HepG2 (cell line): ENCODE data around the gene MTREX. TPM values are rescaled to one million over a fixed set of nuclear protein-coding genes. Genes with fewer than 3 reads are reported as not detected.

Source experiments
- ATAC-seq: fragments of 200-7000 bp; cut with Tn5 transposase; 3 replicates; pipeline ENCODE4 v1.9.1; 2020; ENCODE audit warnings: mild to moderate bottlenecking, moderate library complexity
- BruUV-seq: library from RNA; stranded (reverse); fragments of 400-500 nt; replicated peaks from 2 replicates; lab custom pipeline; 2021; lab: Mats Ljungman, UMichigan
- CTCF ChIA-PET: fragments of 300-600 bp; formaldehyde crosslinking; extraction: SDS; loops from one replicate; lab custom pipeline; 2021; ENCODE audit warnings: low total read pairs, inconsistent platforms, low intra/inter-chr PET ratio; lab: Yijun Ruan, JAX
- POLR2A ChIA-PET: fragments of 350-600 bp; sonication (Branson Sonifier 250); formaldehyde crosslinking; loops from one replicate; lab custom pipeline; 2020; ENCODE audit warnings: antibody characterized with exemption, inconsistent platforms; lab: Yijun Ruan, JAX
- DNase-seq: peaks from one replicate; pipeline ENCODE4 v3.0.0-alpha.2; 2015; ENCODE audit warnings: low spot score
- FAIRE-seq: peaks from 3 replicates; lab custom pipeline; 2011; peaks lifted over from hg19 to GRCh38; lab: Jason Lieb, UNC
- H2AFZ ChIP-seq: one replicate; pipeline ENCODE4 v1.6.1; 2011; ENCODE audit warnings: low read length, inconsistent platforms
- H3K27ac ChIP-seq: fragments of 300-600 bp; 3 replicates; pipeline ENCODE4 v1.8.0; 2011; ENCODE audit warnings: mixed run types, mild to moderate bottlenecking, mixed read lengths, low read length, inconsistent platforms; ENCODE audit not compliant: insufficient read depth; ENCODE audit errors: extremely low read length
- H3K27me3 ChIP-seq, 2 experiments: fragments of 200-600 bp in 1 of 2; 2 replicates in 1 of 2; 3 replicates in 1 of 2; pipeline versions ENCODE4 v1.6.0 to v1.8.0; 2011; ENCODE audit warnings: low read length in 2 of 2, mild to moderate bottlenecking in 2 of 2, moderate library complexity in 2 of 2, inconsistent platforms in 1 of 2; ENCODE audit not compliant: insufficient read depth in 2 of 2, control insufficient read depth in 1 of 2
- H3K36me3 ChIP-seq, 2 experiments: fragments of 200-600 bp in 1 of 2; replicated peaks in 1 of 2; 2 replicates in 1 of 2; 3 replicates in 1 of 2; pipeline versions ENCODE4 v1.5.1 to v1.8.0; 2011; ENCODE audit warnings: low read length in 2 of 2, inconsistent platforms in 1 of 2; ENCODE audit not compliant: insufficient read depth in 2 of 2, control insufficient read depth in 1 of 2
- H3K4me1 ChIP-seq: 2 replicates; pipeline ENCODE4 v1.5.1; 2012; ENCODE audit warnings: low read length, inconsistent platforms; ENCODE audit not compliant: insufficient read depth
- H3K4me2 ChIP-seq: 2 replicates; pipeline ENCODE4 v1.6.0; 2011; ENCODE audit warnings: low read depth, low read length, inconsistent platforms
- H3K4me3 ChIP-seq, 3 experiments: fragments of 200-600 bp in 1 of 3; sonication (generic), shearing (Covaris generic) in 1 of 3; replicated peaks in 1 of 3; 2 replicates each; pipeline ENCODE4 v1.5.1; 2011 to 2016; ENCODE audit warnings: low read length in 3 of 3, inconsistent platforms in 2 of 3, low read depth in 2 of 3, mild to moderate bottlenecking in 2 of 3, control low read depth in 1 of 3, mixed read lengths in 1 of 3; ENCODE audit not compliant: insufficient read depth in 1 of 3
- H3K79me2 ChIP-seq: one replicate; pipeline ENCODE4 v1.6.1; 2011; ENCODE audit warnings: low read length, inconsistent platforms; ENCODE audit not compliant: insufficient read depth
- H3K9ac ChIP-seq: 2 replicates; pipeline ENCODE4 v1.6.0; 2011; ENCODE audit warnings: mild to moderate bottlenecking, low read depth, low read length, inconsistent platforms; ENCODE audit not compliant: insufficient read depth
- H3K9me3 ChIP-seq: 2 replicates; pipeline ENCODE4 v1.5.1; 2012; ENCODE audit warnings: mild to moderate bottlenecking, low read length
- H4K20me1 ChIP-seq: 2 replicates; pipeline ENCODE4 v1.6.0; 2011; ENCODE audit warnings: inconsistent platforms, mild to moderate bottlenecking, low read length, moderate library complexity; ENCODE audit not compliant: insufficient read depth
- BRCA1 ChIP-seq: sonication (generic); formaldehyde crosslinking; IDR thresholded peaks from 2 replicates; pipeline ENCODE4 v1.4.0; 2020; ENCODE audit warnings: missing genetic modification reagents
- ZSCAN22 ChIP-seq: sonication (generic); formaldehyde crosslinking; IDR thresholded peaks from 2 replicates; pipeline ENCODE4 v1.4.0; 2020; ENCODE audit warnings: mild to moderate bottlenecking, missing genetic modification reagents
- WGBS: methylation state at CpG from one replicate; pipeline ENCODE4 v1.1.6; 2017; ENCODE audit warnings: low lambda C conversion rate; 5-methylcytosine and 5-hydroxymethylcytosine counted together
- in situ Hi-C: cut with HindIII; loops from 2 replicates; pipeline ENCODE4 v1.10.0; 2017; ENCODE audit warnings: low pct_unique_long_range_greater_than_20kb; ENCODE audit not compliant: extremely low pct_ligation_motif_present
- intact Hi-C: fragments of 100-400 bp; cut with micrococcal nuclease; formaldehyde crosslinking; loops from one replicate; pipeline ENCODE4 v1.10.0; 2022; ENCODE audit not compliant: unreplicated experiment
- polyA plus RNA-seq, 8 experiments: library from polyadenylated mRNA; depleted of rRNA in 3 of 8; stranded (reverse) in 7 of 8; unstranded in 1 of 8; fragments of >200 nt; fragmentation: Illumina TruSeq in 4 of 8; extraction: Trizol in 4 of 8; gene quantifications; 2 replicates each; pipeline versions ENCODE4 v1.2.1 to v1.2.3, GENCODE V29; 2011 to 2016; ENCODE audit warnings: low read depth in 4 of 8, missing spikeins in 1 of 8, mixed read lengths in 1 of 8; ENCODE audit not compliant: insufficient read depth in 1 of 8
- total RNA-seq, 5 experiments: library from RNA; depleted of rRNA; stranded (reverse); fragments of >200 nt; fragmentation: Illumina TruSeq; extraction: Trizol; gene quantifications; 2 replicates each; pipeline ENCODE4 v1.2.3, GENCODE V29; 2016; ENCODE audit warnings: low read depth in 1 of 5

MTREX gene
- total and polyA plus RNA-seq, 2 of the 13 experiments (the other 11 are each of a cell fraction or from before 2014, with no cell fraction given), result 16.4 to 91.5 TPM

DNA sequence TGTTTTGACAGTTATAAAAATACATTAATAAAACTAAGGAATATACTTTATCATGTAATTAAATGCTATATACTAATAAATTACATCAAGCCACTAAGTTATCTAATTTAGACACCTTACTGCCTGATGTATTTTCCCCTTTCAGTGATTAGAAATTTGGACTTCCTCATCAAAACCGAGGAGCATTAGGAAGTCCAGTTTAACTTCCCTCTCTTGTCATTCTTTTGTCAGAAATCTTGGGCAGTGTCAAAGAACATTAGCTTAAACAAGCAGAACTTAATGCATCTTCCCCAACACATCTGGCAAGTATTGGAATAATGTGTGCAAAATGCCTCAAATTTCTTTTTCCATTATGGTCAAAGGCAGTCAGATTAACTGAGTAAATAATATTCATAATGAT is 145.4 kb downstream of the MTREX start:
- 76% methylated on average over 1 of the region's 1 CpG for WGBS
- no peak overlapping the region for H3K4me3 ChIP-seq
- TF ChIP-seq ZSCAN22 (CRISPR knock-in tag), result no peak
- H3K9ac ChIP-seq, result no peak overlapping the region
- H3K9me3 ChIP-seq, result no peaks in the 10 kb centered on the region
- intact Hi-C loops, result no loop called here
- no peak overlapping the region for H2AFZ ChIP-seq
- CTCF ChIA-PET, result no interaction called here
- H3K27ac ChIP-seq, result no peak overlapping the region
- DNase-seq (no peak), ATAC-seq (no peak), FAIRE-seq (no peak)
- no peaks in the 10 kb centered on the region for H3K36me3 ChIP-seq
- POLR2A ChIA-PET, result no interaction called here
- no peaks in the 10 kb centered on the region for H3K27me3 ChIP-seq
- H4K20me1 ChIP-seq, result no peaks in the 10 kb centered on the region
- BruUV-seq, result no TSS peak
- no peaks in the 10 kb centered on the region for H3K4me1 ChIP-seq
- H3K79me2 ChIP-seq, result no peaks in the 10 kb centered on the region
- in situ Hi-C loops, result no loop called here
- no peak overlapping the region for H3K4me2 ChIP-seq

GRCh38 chr5:55454282-55454681 is 146.5 kb downstream of the MTREX start:
- no peaks in the 10 kb centered on the region for H4K20me1 ChIP-seq
- no peaks in the 10 kb centered on the region for H3K79me2 ChIP-seq
- no peak overlapping the region for H2AFZ ChIP-seq
- H3K27me3 ChIP-seq, result no peaks in the 10 kb centered on the region
- H3K4me3 ChIP-seq, result no peak overlapping the region
- intact Hi-C loops, result no loop called here
- no peaks in the 10 kb centered on the region for H3K9me3 ChIP-seq
- ChIA-PET POLR2A (no interaction called here), CTCF (no interaction called here)
- no peak for FAIRE-seq
- TF ChIP-seq BRCA1 (CRISPR knock-in tag), result no peak
- no peak overlapping the region for H3K27ac ChIP-seq
- H3K4me2 ChIP-seq, result no peak overlapping the region
- no peak overlapping the region for H3K9ac ChIP-seq
- no peak for DNase-seq
- no peaks in the 10 kb centered on the region for H3K4me1 ChIP-seq
- no TSS peak for BruUV-seq
- in situ Hi-C loops, result no loop called here
- WGBS, result 91% methylated on average over 2 of the region's 2 CpGs
- no peaks in the 10 kb centered on the region for H3K36me3 ChIP-seq
- no peak for ATAC-seq
